CD14-positive monocyte (primary cell): ENCODE results near the gene BBS9. TPM values are rescaled to one million over a fixed set of nuclear protein-coding genes. Genes with fewer than 3 reads are reported as not detected.

Experiments used
- DNase-seq, 3 donors: peaks; one replicate each; pipeline ENCODE4 v3.0.0-alpha.2; 2011 to 2022
- H2AFZ ChIP-seq: 2 replicates; pipeline ENCODE4 v1.6.0; 2012; ENCODE audit warnings: mild to moderate bottlenecking, low read depth, low read length, inconsistent platforms; ENCODE audit not compliant: insufficient read depth, poor library complexity, severe bottlenecking
- H3K27ac ChIP-seq, 2 donors: 1 replicate in 1 of 2; 2 replicates in 1 of 2; pipeline ENCODE4 v1.5.1; 2012 to 2013; ENCODE audit warnings: low read length in 2 of 2, control low read depth in 1 of 2, inconsistent platforms in 1 of 2, low read depth in 1 of 2, mild to moderate bottlenecking in 1 of 2
- H3K27me3 ChIP-seq, 2 donors: one replicate each; pipeline versions ENCODE4 v1.6.0 to v1.6.1; 2011 to 2013; ENCODE audit warnings: low read length in 2 of 2; ENCODE audit not compliant: control insufficient read depth in 2 of 2, insufficient read depth in 2 of 2
- H3K36me3 ChIP-seq, 2 donors: replicated peaks in 1 of 2; 1 replicate in 1 of 2; 2 replicates in 1 of 2; pipeline versions ENCODE4 v1.5.1 to v1.6.1; 2012 to 2013; ENCODE audit warnings: low read length in 2 of 2, control low read depth in 1 of 2, inconsistent platforms in 1 of 2, mild to moderate bottlenecking in 1 of 2; ENCODE audit not compliant: insufficient read depth in 2 of 2, control insufficient read depth in 1 of 2
- H3K4me1 ChIP-seq, 2 donors: 1 replicate in 1 of 2; 2 replicates in 1 of 2; pipeline versions ENCODE4 v1.5.1 to v1.6.1; 2012 to 2013; ENCODE audit warnings: low read length in 2 of 2, control low read depth in 1 of 2, inconsistent platforms in 1 of 2, mild to moderate bottlenecking in 1 of 2, moderate library complexity in 1 of 2; ENCODE audit not compliant: insufficient read depth in 2 of 2, control insufficient read depth in 1 of 2
- H3K4me2 ChIP-seq: replicated peaks from 2 replicates; pipeline ENCODE3; 2012; ENCODE audit warnings: low read length, moderate library complexity, mild to moderate bottlenecking; ENCODE audit not compliant: poor library complexity, severe bottlenecking; ENCODE audit errors: extremely low read depth
- H3K4me3 ChIP-seq, 3 experiments: fragments of 200-600 bp in 1 of 3; sonication (generic) in 1 of 3; replicated peaks in 1 of 3; 1 replicate in 2 of 3; 2 replicates in 1 of 3; pipeline ENCODE4 v1.5.1; 2011 to 2013; ENCODE audit warnings: low read length in 3 of 3, mild to moderate bottlenecking in 3 of 3, control low read depth in 2 of 3, low read depth in 2 of 3, inconsistent platforms in 1 of 3, moderate library complexity in 1 of 3
- H3K79me2 ChIP-seq: 2 replicates; pipeline ENCODE4 v1.6.0; 2012; ENCODE audit warnings: mild to moderate bottlenecking, control low read depth, inconsistent platforms, low read length, moderate library complexity; ENCODE audit not compliant: insufficient read depth
- H3K9ac ChIP-seq: 2 replicates; pipeline ENCODE4 v1.6.0; 2017; ENCODE audit warnings: low read length, mild to moderate bottlenecking; ENCODE audit not compliant: insufficient read depth, poor library complexity, severe bottlenecking
- H3K9me3 ChIP-seq, 2 donors: replicated peaks in 1 of 2; 1 replicate in 1 of 2; 2 replicates in 1 of 2; pipeline versions ENCODE4 v1.5.1 to v1.6.1; 2012 to 2013; ENCODE audit warnings: low read length in 2 of 2, control low read depth in 1 of 2; ENCODE audit not compliant: control insufficient read depth in 1 of 2, insufficient read depth in 1 of 2
- H4K20me1 ChIP-seq: 2 replicates; pipeline ENCODE4 v1.6.0; 2012; ENCODE audit warnings: mild to moderate bottlenecking, low read length, control low read depth, moderate library complexity; ENCODE audit not compliant: insufficient read depth
- H3K27ac Mint-ChIP-seq, 7 donors: one replicate each; pipeline ENCODE4 v1.8.0; 2020; ENCODE audit warnings: mild to moderate bottlenecking in 7 of 7, mixed read lengths in 7 of 7, moderate library complexity in 6 of 7, inconsistent platforms in 2 of 7
- H3K27me3 Mint-ChIP-seq, 3 donors: one replicate each; pipeline ENCODE4 v1.8.0; 2021 to 2022; ENCODE audit warnings: low read depth in 3 of 3, mild to moderate bottlenecking in 3 of 3, mixed read lengths in 3 of 3, moderate library complexity in 3 of 3, inconsistent platforms in 1 of 3
- H3K36me3 Mint-ChIP-seq, 2 donors: one replicate each; pipeline ENCODE4 v1.8.0; 2020; ENCODE audit warnings: mixed read lengths in 2 of 2, inconsistent platforms in 1 of 2, mild to moderate bottlenecking in 1 of 2
- H3K4me1 Mint-ChIP-seq: one replicate; pipeline ENCODE4 v1.8.0; 2020; ENCODE audit warnings: mild to moderate bottlenecking, mixed read lengths
- H3K4me3 Mint-ChIP-seq, 2 donors: one replicate each; pipeline ENCODE4 v1.8.0; 2020; ENCODE audit warnings: mild to moderate bottlenecking in 2 of 2, mixed read lengths in 2 of 2, moderate library complexity in 1 of 2
- H3K9me3 Mint-ChIP-seq, 7 donors: one replicate each; pipeline ENCODE4 v1.8.0; 2020 to 2022; ENCODE audit warnings: mixed read lengths in 7 of 7, mild to moderate bottlenecking in 6 of 7, moderate library complexity in 6 of 7, inconsistent platforms in 2 of 7
- WGBS: methylation state at CpG from one replicate; pipeline ENCODE4 v1.1.5; 2013; ENCODE audit warnings: missing lambda C conversion rate; ENCODE audit not compliant: insufficient coverage; 5-methylcytosine and 5-hydroxymethylcytosine counted together
- intact Hi-C, 2 donors: fragments of 100-400 bp; cut with micrococcal nuclease; formaldehyde crosslinking; loops; one replicate each; pipeline versions ENCODE4 v1.15.0 to v1.15.1; 2023
- polyA plus RNA-seq, 3 donors: library from polyadenylated mRNA; depleted of rRNA in 1 of 3; unstranded in 2 of 3; stranded (reverse) in 1 of 3; fragments of 300-500 nt in 2 of 3; fragments of >200 nt in 1 of 3; fragmentation: Illumina TruSeq in 2 of 3; gene quantifications; 1 replicate in 2 of 3; 2 replicates in 1 of 3; pipeline ENCODE4 v1.2.3, GENCODE V29; 2012 to 2021
- TF ChIP-seq, protein P1 (sequence below): fragments of 200-600 bp; IDR thresholded peaks from one replicate; pipeline ENCODE4 v1.8.0; 2022; ENCODE audit warnings: antibody characterized with exemption, mild to moderate bottlenecking

The BBS9 gene
- polyA plus RNA-seq, 3 donors: 4.9 to 7.5 (median 6.8) TPM

DNA sequence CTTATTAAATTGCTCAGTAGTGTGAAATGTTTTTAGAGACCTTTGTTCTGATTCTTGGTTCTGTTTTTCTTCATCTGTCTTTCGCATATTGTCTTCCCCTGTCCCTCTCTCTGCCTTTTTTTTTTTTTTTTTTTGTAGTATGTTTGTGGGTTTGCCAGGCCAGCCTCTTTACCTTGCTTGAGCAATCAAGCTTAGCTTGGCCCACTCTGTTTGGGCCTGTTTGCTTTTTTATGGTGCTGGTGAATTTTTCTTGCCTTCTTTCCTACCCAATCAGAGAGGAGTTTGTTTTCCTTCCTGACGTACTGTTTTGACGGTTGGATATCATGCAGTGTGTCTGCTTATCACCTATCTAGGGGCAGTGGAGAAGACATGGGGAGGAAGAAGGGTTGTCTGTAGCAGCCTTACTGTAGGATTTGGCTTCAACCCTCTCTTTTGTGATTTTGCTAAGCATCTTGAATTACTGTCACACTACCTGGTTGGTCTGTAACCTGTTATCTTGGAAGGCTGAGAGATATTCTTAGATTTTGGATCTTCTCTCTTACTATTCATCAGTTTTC, 64.0 kb downstream of the BBS9 start:
- Mint-ChIP-seq H3K27me3 (no peaks in the 10 kb centered on the region), H3K4me1 (peaks cover 23% of the 10 kb centered on the region), H3K9me3 (peaks cover 0 to 4% (median 3%) of the 10 kb centered on the region in 7 donors), H3K36me3 (no peaks in the 10 kb centered on the region), H3K27ac (no peak overlapping the region), H3K4me3 (no peak overlapping the region)
- Histone ChIP-seq H2AFZ (no peak overlapping the region), H3K79me2 (no peaks in the 10 kb centered on the region), H3K4me3 (no peak overlapping the region), H3K9me3 (no peaks in the 10 kb centered on the region), H3K27me3 (no peaks in the 10 kb centered on the region), H3K4me2 (no peak overlapping the region), H3K27ac (no peak overlapping the region), H3K9ac (no peak overlapping the region), H3K36me3 (no peaks in the 10 kb centered on the region), H3K4me1 (peaks cover 0 to 6% of the 10 kb centered on the region in 2 donors), H4K20me1 (no peaks in the 10 kb centered on the region)
- DNase-seq: no peak
- no CpG with 5 or more reads among the region's 3 CpGs for WGBS
- TF ChIP-seq, protein P1, sequence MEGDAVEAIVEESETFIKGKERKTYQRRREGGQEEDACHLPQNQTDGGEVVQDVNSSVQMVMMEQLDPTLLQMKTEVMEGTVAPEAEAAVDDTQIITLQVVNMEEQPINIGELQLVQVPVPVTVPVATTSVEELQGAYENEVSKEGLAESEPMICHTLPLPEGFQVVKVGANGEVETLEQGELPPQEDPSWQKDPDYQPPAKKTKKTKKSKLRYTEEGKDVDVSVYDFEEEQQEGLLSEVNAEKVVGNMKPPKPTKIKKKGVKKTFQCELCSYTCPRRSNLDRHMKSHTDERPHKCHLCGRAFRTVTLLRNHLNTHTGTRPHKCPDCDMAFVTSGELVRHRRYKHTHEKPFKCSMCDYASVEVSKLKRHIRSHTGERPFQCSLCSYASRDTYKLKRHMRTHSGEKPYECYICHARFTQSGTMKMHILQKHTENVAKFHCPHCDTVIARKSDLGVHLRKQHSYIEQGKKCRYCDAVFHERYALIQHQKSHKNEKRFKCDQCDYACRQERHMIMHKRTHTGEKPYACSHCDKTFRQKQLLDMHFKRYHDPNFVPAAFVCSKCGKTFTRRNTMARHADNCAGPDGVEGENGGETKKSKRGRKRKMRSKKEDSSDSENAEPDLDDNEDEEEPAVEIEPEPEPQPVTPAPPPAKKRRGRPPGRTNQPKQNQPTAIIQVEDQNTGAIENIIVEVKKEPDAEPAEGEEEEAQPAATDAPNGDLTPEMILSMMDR: no peak
- intact Hi-C loops: no loop called here

DNA sequence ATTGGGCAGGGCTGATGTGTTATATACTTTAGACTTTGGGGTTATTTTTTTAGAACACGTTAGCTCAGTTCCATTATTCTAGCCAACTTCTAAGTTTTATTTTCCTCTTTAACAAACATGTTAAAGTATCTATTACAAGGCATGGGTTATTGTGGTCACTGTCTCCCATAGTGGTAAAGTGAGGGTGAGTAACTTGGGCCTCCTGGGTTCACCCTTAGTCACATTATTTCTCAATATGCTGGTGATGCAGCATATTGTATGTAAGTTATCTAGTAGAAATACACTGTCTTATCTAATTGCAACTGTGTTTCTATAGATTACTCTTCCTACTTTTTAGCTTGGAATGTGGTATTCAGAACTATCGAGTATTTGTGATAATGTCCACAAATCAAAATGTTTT, 65.9 kb downstream of the BBS9 start:
- Mint-ChIP-seq H3K4me1 (peaks cover 23% of the 10 kb centered on the region), H3K9me3 (peaks cover 0 to 3% (median 0%) of the 10 kb centered on the region in 7 donors), H3K36me3 (peaks cover 0 to 4% of the 10 kb centered on the region in 2 donors), H3K4me3 (no peak overlapping the region), H3K27me3 (no peaks in the 10 kb centered on the region), H3K27ac (peak overlapping the region in 1 of 7 donors; percentile 48)
- no peaks in the 10 kb centered on the region for H3K9me3 ChIP-seq
- no peaks in the 10 kb centered on the region for H3K79me2 ChIP-seq
- DNase-seq: peak in 2 of 3 donors; percentile 27 to 38
- no peak overlapping the region for H3K4me3 ChIP-seq
- H3K4me1 ChIP-seq: peaks cover 0 to 6% of the 10 kb centered on the region in 2 donors
- intact Hi-C loops: no loop called here
- H3K4me2 ChIP-seq: no peak overlapping the region
- no CpG with 5 or more reads among the region's 2 CpGs for WGBS
- TF ChIP-seq, protein P1: no peak
- H2AFZ ChIP-seq: no peak overlapping the region
- no peaks in the 10 kb centered on the region for H3K36me3 ChIP-seq
- H3K9ac ChIP-seq: no peak overlapping the region
- H4K20me1 ChIP-seq: no peaks in the 10 kb centered on the region
- no peak overlapping the region for H3K27ac ChIP-seq
- no peaks in the 10 kb centered on the region for H3K27me3 ChIP-seq
